ENCODE results near the gene TMBIM1. TPM values are rescaled to one million over a fixed set of nuclear protein-coding genes. Genes with fewer than 3 reads are reported as not detected.

The TMBIM1 gene
- total RNA-seq, 1 experiment from 2014 or later = 23.5 TPM

DNA sequence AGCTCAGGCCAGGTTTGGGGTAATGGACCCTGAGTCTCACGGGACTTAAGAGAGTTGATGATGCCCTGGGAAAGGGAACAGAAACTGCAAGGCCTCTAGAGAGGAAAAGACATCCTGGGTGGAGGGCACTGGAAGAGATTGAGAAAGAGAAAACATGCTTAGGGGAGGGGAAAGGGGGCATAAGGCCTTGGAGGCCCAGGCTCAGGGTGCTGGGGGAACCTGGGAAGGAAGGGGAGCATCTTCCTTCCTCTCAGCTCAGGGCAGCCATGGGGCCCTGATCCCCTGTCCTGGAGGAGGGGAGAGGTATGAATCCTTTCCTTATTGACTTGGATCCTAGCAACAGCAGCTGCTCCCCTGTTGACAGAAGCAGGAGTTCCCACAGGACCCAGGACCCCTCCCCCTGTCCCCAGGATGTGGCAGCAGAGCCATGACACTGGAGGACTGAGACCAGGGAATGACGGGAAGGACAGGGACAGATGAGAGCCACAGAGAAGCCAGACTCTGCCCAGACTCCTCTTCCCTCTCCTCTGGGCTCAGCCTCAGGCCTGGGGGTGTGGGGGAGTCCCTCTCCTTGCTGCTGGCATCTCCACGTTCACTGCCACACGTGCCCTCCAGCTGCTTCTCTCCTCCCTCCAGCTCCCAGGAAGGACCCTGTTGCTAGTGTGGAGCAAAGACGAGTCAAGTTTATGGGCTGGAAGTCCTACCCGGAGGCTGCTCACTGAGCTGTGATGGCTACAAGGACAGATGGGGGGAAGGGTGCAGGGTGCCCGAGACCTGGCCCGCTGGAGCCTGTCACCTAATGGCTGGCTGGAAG lies 30.7 kb downstream of the TMBIM1 start (continued):
- TF ChIP-seq, protein P1, sequence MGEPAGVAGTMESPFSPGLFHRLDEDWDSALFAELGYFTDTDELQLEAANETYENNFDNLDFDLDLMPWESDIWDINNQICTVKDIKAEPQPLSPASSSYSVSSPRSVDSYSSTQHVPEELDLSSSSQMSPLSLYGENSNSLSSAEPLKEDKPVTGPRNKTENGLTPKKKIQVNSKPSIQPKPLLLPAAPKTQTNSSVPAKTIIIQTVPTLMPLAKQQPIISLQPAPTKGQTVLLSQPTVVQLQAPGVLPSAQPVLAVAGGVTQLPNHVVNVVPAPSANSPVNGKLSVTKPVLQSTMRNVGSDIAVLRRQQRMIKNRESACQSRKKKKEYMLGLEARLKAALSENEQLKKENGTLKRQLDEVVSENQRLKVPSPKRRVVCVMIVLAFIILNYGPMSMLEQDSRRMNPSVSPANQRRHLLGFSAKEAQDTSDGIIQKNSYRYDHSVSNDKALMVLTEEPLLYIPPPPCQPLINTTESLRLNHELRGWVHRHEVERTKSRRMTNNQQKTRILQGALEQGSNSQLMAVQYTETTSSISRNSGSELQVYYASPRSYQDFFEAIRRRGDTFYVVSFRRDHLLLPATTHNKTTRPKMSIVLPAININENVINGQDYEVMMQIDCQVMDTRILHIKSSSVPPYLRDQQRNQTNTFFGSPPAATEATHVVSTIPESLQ (CRISPR knock-in tag; IDR thresholded peaks at IDR 0.05) = no peak

DNA sequence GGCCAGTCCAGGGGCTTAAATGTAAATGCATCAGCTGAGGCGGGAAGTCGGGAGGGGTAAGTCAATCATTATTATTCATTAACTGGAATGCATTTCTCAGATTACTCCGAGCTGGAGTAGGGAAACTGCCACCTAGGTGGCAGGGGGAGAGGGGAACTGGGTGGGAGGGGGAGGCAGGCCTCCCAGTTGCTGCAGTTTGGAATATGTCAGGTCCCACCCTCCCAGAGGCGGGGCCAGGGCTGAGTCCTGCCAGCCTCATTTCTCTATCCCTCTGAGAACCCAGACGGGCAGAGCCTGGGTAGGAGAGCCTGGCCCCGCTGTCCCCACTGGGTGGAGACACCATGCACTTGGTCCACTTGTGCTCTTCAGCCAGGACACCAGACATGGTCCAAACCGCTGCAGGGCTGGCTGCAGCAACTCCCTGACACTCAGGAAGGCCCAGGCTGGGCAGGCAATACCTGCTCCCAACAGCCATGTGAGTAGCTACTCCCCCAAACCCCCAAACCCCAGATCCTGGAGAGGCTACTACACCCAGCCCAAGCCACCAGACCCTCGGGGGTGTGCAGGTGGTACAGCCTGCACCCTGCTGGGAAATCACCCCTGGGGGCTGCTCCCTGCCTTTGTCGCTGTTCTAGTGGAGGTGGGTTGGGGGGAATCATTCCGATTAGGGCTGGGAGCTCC lies 31.4 kb downstream of the TMBIM1 start, which contains the start of gene GPBAR1:
Gene GPBAR1, plus strand, starts transcription at position 274 of the 681 bp plus-strand sequence. CDS start 1,710 bp downstream, outside the sequence.
- Mint-ChIP-seq H3K27ac (peak within 1 kb of the TSS; percentile 79), H3K27me3 (ENCODE audit: low read depth) (peaks cover 3% of the 10 kb centered on the region; the same call in 1 of the 2 replicates), H3K9me3 (no peaks in the 10 kb centered on the region), H3K4me3 (no peak within 1 kb of the TSS; the same call in 1 of the 2 replicates), H3K4me1 (peaks cover 28% of the 10 kb centered on the region), H3K36me3 (peaks cover 5% of the 10 kb centered on the region)
- peak; percentile 77 for ATAC-seq
- DNase-seq (ENCODE audit: low spot score) = peak; percentile 68
- POLR2A ChIA-PET = interaction anchor here (0.6 to 1.1 kb wide), 3 partner anchors 9 to 31 kb away, joined by 4 to 5 read pairs (median 5); partner anchors contain the start of genes AAMP and PNKD
- CTCF ChIA-PET = interaction anchor here (0.6 to 5.8 kb wide), 6 partner anchors 10 to 1158 kb away, joined by 3 to 43 read pairs (median 4); partner anchors contain the start of genes AAMP and PNKD
- 0 out of 2 replicates have a peak, but pooled peaks have one; percentile 3 for TF ChIP-seq ZNF121 (CRISPR knock-in tag; IDR thresholded peaks at IDR 0.05)
- TF ChIP-seq, protein P2, sequence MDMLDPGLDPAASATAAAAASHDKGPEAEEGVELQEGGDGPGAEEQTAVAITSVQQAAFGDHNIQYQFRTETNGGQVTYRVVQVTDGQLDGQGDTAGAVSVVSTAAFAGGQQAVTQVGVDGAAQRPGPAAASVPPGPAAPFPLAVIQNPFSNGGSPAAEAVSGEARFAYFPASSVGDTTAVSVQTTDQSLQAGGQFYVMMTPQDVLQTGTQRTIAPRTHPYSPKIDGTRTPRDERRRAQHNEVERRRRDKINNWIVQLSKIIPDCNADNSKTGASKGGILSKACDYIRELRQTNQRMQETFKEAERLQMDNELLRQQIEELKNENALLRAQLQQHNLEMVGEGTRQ (CRISPR knock-in tag; IDR thresholded peaks at IDR 0.05) = no peak

DNA sequence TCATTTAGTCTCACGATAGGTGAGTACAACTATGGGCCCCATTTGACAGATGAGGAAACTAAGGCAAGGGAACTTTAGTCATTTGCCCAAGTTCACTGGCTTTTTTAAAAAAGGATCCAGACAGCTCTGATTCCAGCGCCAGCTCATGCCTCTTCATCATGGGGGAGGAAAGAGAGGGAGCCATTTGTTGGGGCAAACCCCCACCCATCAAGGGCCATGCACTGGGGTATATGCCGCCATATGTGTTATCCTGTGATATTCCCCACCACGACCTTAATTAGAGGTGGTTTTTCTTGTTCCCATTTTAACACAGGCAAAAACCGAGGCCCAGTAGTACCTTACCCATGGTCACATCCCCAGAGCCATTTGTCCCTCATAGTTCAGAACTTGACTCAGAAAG lies 32.1 kb downstream of the TMBIM1 start:
- DNase-seq (ENCODE audit: low spot score) (no peak), ATAC-seq (no peak)
- no peak overlapping the region; the same call in 1 of the 2 replicates for H3K4me3 Mint-ChIP-seq
- H3K27ac Mint-ChIP-seq = no peak overlapping the region
- peaks cover 3% of the 10 kb centered on the region; the same call in 1 of the 2 replicates for H3K27me3 Mint-ChIP-seq (ENCODE audit: low read depth)
- CTCF ChIA-PET = interaction anchor here (0.6 to 5.8 kb wide), 5 partner anchors 11 to 1159 kb away, joined by 3 to 43 read pairs (median 5); partner anchors contain the start of genes AAMP and PNKD
- TF ChIP-seq TCF7 (CRISPR knock-in tag; IDR thresholded peaks at IDR 0.05; ENCODE audit: low read depth) = no peak
- TF ChIP-seq NR1H2 (CRISPR knock-in tag; IDR thresholded peaks at IDR 0.05) = no peak
- no peak for TF ChIP-seq NFYB (CRISPR knock-in tag; conservative IDR thresholded peaks at IDR 0.05; ENCODE audit: low read depth)
- TF ChIP-seq MXD4 (CRISPR knock-in tag; IDR thresholded peaks at IDR 0.05; ENCODE audit: borderline replicate concordance) = no peak
- TF ChIP-seq GTF2I (CRISPR knock-in tag; conservative IDR thresholded peaks at IDR 0.05) = no peak
- no peak for TF ChIP-seq NFE2L1 (CRISPR knock-in tag; IDR thresholded peaks at IDR 0.05)
- TF ChIP-seq, protein P3, sequence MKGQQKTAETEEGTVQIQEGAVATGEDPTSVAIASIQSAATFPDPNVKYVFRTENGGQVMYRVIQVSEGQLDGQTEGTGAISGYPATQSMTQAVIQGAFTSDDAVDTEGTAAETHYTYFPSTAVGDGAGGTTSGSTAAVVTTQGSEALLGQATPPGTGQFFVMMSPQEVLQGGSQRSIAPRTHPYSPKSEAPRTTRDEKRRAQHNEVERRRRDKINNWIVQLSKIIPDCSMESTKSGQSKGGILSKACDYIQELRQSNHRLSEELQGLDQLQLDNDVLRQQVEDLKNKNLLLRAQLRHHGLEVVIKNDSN (CRISPR knock-in tag; IDR thresholded peaks at IDR 0.05) = no peak
- TF ChIP-seq, protein P4, sequence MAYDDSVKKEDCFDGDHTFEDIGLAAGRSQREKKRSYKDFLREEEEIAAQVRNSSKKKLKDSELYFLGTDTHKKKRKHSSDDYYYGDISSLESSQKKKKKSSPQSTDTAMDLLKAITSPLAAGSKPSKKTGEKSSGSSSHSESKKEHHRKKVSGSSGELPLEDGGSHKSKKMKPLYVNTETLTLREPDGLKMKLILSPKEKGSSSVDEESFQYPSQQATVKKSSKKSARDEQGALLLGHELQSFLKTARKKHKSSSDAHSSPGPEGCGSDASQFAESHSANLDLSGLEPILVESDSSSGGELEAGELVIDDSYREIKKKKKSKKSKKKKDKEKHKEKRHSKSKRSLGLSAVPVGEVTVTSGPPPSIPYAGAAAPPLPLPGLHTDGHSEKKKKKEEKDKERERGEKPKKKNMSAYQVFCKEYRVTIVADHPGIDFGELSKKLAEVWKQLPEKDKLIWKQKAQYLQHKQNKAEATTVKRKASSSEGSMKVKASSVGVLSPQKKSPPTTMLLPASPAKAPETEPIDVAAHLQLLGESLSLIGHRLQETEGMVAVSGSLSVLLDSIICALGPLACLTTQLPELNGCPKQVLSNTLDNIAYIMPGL (CRISPR knock-in tag; IDR thresholded peaks at IDR 0.05) = no peak
- TF ChIP-seq FOXK1 (CRISPR knock-in tag; IDR thresholded peaks at IDR 0.05) = no peak
- TF ChIP-seq, protein P5, sequence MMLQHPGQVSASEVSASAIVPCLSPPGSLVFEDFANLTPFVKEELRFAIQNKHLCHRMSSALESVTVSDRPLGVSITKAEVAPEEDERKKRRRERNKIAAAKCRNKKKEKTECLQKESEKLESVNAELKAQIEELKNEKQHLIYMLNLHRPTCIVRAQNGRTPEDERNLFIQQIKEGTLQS (CRISPR knock-in tag; conservative IDR thresholded peaks at IDR 0.05) = no peak
- TF ChIP-seq ESRRA (CRISPR knock-in tag; IDR thresholded peaks at IDR 0.05; ENCODE audit: borderline replicate concordance) = no peak
- no peak for TF ChIP-seq ZNF232 (CRISPR knock-in tag; IDR thresholded peaks at IDR 0.05)
- TF ChIP-seq ZNF121 (CRISPR knock-in tag; IDR thresholded peaks at IDR 0.05) = no peak
- H3K4me1 Mint-ChIP-seq = peaks cover 28% of the 10 kb centered on the region
- H3K36me3 Mint-ChIP-seq = peaks cover 5% of the 10 kb centered on the region
- POLR2A ChIA-PET = interaction anchor here (0.6 to 1.1 kb wide), 3 partner anchors 10 to 32 kb away, joined by 4 to 5 read pairs (median 5); partner anchors contain the start of genes AAMP and PNKD
- no peaks in the 10 kb centered on the region for H3K9me3 Mint-ChIP-seq

Measured in WTC11 (cell line).